Measurements from ENCODE around the gene TFPI2.
A peak's percentile ranks its signal among the peaks of the same experiment; 100 is the strongest.

Gene TFPI2

DNA sequence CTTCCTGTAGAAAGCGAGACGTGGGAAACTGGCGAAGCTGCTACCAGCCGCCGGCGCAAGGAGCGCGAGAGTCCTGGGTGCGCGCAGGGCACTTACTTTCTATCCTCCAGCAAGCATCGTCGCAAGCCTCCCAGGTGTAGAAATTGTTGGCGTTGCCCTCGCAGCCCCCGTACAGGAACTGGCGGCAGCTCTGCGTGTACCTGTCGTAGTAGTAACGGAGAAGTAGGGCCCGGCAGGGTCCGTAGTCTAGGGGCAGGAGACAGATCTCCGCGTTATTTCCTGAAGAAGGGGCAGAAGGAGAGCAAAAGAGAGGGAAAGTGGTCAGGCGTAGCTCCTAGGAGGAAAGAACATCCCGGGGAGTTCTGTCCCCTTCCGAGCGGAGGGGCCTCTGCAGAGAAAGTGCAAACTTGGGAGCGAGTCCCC, 501 bp downstream of the TFPI2 start:
- H3K4me3 ChIP-seq (replicated peaks; ENCODE audit: low read depth, low read length) = peak overlapping the region; percentile 59
- TF ChIP-seq, protein P1, sequence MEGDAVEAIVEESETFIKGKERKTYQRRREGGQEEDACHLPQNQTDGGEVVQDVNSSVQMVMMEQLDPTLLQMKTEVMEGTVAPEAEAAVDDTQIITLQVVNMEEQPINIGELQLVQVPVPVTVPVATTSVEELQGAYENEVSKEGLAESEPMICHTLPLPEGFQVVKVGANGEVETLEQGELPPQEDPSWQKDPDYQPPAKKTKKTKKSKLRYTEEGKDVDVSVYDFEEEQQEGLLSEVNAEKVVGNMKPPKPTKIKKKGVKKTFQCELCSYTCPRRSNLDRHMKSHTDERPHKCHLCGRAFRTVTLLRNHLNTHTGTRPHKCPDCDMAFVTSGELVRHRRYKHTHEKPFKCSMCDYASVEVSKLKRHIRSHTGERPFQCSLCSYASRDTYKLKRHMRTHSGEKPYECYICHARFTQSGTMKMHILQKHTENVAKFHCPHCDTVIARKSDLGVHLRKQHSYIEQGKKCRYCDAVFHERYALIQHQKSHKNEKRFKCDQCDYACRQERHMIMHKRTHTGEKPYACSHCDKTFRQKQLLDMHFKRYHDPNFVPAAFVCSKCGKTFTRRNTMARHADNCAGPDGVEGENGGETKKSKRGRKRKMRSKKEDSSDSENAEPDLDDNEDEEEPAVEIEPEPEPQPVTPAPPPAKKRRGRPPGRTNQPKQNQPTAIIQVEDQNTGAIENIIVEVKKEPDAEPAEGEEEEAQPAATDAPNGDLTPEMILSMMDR (IDR thresholded peaks at IDR 0.05; ENCODE audit: low read depth, low read length, missing control alignments) = no peak
- no peak for DNase-seq (ENCODE audit: extremely low read depth, low read depth)

DNA sequence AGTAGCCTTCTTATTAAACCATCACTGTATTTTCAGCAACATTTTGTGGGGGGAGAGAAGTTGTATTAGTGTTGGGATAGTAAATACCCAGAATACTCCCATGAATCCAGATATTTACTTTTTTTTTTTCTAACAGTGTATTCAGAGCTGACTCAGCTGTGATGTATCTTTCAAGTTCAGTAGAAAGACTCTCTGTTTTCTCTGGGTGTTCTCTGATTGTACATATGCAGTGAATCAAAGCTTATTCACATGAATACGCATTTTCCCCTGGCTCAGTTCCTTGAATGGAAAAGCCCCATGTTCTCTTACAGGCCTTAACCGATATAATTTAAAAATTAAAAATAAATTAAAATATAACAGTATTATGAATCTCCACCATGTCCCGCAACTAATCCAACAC, 1.3 kb downstream of the TFPI2 start:
- no peak overlapping the region for H3K4me3 ChIP-seq (replicated peaks; ENCODE audit: low read depth, low read length)
- DNase-seq (ENCODE audit: extremely low read depth, low read depth) = no peak
- TF ChIP-seq, protein P1 (IDR thresholded peaks at IDR 0.05; ENCODE audit: low read depth, low read length, missing control alignments) = no peak

DNA sequence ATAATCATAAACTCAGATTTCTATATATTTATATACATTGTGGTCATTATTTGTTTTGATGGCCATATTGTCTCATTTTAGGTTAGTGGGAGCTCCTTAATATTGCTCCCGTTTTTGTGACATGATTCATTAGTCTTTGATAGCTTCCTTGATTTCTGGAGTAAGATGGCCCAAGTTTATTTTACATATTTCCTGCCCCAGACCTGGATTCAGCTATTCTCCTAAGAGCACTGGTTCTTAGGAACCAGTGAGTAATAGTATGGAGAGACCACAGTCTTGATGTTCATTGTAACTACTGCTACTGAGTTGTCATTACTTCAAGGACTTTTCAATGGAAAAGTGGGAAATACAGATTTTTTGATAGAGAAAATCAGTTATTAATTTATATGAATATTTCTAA, 6.0 kb downstream of the TFPI2 start:
- no peak overlapping the region for H3K4me3 ChIP-seq (replicated peaks; ENCODE audit: low read depth, low read length)
- DNase-seq (ENCODE audit: extremely low read depth, low read depth) = no peak
- TF ChIP-seq, protein P1 (IDR thresholded peaks at IDR 0.05; ENCODE audit: low read depth, low read length, missing control alignments) = no peak

DNA sequence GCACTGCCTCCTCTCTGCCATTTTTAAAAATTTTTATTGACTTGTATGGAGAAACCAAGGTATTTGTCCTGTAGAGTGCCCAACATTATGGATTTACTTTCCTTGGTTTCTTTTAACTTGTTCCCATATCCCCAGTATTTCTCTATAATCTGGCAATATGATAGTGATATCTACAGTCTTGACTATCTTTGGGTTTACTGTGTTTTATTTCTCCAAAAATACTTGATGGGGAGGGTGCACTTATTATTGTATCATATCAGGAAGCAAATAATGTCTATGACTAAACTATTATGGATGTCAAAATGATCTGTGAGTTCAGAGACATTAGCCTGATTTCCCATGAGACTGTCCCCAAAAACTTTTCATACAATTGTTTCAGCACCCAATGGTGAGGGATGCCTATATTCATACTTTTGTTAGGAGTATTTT, 6.6 kb downstream of the TFPI2 start:
- H3K4me3 ChIP-seq (replicated peaks; ENCODE audit: low read depth, low read length) = no peak overlapping the region
- TF ChIP-seq, protein P1 (IDR thresholded peaks at IDR 0.05; ENCODE audit: low read depth, low read length, missing control alignments) = no peak
- DNase-seq (ENCODE audit: extremely low read depth, low read depth) = no peak

DNA sequence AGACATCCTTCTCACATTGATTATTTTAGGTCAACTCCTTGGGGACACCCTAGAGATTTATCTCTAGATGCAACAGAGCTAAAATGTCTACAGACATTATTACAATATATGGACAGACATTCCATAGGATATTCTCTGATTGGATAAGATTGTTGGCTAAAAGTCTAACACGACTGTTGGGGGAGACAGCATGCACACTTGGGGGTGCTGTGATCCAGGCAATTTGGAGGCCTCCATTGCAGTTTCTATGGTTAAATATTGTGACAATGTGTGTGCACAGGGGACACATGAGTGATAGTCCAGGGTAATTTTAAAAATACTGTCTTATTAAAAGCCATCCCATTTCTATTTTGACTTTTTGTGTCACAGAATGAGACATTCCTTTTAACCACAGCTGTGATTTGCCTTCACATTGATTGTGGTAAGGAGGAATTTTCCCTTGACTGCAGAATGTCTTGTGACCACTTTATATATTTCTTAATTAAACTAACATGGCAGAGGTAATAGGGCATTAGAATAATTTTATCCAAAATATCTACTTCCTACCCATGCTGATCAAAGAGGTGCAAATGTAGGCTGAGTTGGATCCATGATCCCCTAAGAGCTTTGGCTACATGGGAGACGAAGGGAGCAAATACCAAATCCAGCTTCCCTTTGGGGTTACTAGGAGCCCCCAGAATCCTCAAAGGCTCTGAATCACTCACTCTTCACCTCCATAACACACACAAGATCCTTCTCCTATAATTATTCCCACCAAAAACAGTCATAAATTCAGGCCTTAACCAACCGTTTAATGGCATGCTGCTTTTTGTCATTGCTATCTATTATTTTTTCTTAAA, 7.3 kb downstream of the TFPI2 start:
- no peak overlapping the region for H3K4me3 ChIP-seq (replicated peaks; ENCODE audit: low read depth, low read length)
- TF ChIP-seq, protein P1 (IDR thresholded peaks at IDR 0.05; ENCODE audit: low read depth, low read length, missing control alignments) = no peak
- DNase-seq (ENCODE audit: extremely low read depth, low read depth) = no peak

DNA sequence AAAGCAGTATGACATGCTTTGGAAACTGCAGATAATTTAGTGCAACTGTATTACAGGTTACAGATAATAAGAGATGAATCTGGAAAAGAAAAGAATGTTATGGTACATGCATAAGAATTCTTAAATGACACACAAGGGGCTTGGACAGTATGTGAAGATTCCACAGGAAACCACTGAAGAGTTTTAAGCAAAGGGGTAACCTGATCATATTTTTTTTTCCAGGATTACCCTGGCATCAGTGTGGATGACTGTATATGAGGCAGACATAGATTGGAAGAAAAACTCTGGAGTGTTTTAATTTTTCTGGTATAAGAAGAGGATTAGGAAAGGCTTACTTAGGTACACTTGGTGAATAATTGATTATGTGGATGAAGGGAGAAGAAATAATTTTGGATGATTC, 8.1 kb downstream of the TFPI2 start:
- TF ChIP-seq, protein P1 (IDR thresholded peaks at IDR 0.05; ENCODE audit: low read depth, low read length, missing control alignments) = no peak
- no peak for DNase-seq (ENCODE audit: extremely low read depth, low read depth)
- H3K4me3 ChIP-seq (replicated peaks; ENCODE audit: low read depth, low read length) = no peak overlapping the region
